ENCODE data around the gene ZFAND2A.
"Not testable (repeated sequence)": the region's sequence is repeated elsewhere in the genome, so short reads cannot be mapped to it uniquely, and the experiment has no call there.

The ZFAND2A gene

DNA sequence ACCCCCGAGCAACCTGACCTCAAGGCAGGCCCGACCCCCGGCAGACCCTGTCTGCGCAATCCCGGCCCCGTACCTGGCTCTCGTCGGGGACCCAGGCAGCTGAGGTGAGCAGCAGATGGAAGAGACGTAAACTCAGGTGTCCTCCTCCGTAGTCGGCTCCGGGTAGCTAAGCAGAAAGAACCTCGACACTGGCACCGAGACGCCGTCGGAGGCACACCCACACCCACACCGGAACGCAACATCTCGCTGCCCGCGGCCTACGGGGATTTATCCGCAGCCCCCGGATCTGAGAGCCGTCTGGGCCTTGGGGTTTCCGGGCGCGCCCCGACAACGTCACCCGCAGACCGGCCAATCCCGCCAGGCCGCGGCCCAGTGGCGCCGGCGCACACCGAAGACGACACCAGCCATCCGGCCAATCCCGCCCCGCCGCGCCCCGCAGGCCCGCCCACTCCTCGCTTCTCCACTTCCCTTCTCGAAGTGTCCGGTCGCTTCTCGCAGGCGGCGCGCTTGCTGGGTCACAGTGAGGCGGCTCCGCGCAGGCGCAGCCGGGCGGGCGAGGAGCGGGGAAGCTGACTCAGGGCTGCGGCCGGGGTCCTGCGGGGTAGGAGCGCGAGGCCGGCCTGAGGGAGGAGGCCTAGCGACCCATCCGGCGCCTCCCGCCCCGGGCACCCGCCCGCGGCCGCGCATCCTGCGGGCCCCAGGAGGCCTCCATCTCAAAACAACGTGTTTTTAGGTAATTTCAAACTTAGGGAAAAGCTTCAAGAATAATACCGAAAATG, at the start of gene ZFAND2A:
Gene ZFAND2A, minus strand, starts transcription at position 306 of the 779 bp plus-strand sequence. CDS start 1,984 bp downstream, outside the sequence.
- DNase-seq: peak; percentile 99

DNA sequence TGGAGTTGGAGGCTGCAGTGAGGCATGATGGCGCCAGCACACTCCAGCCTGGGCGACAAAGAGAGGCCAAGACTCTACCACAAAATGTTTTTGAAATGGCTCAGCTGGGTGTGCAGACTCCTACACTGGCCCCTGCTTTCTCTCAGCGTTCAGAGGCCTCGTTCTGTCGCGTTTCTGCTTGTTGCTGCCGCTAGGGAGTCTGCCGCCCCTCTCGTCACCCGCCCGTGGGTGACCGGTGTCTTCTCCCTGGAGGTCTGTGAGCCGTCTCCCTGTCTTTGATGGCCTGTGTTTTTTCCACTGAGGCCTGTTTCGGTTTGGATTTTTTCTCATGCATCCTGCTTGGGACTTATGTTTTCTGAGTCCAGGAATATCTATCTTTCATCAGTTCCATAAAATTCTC, 49.1 kb upstream of the ZFAND2A start:
- no peak for DNase-seq

DNA sequence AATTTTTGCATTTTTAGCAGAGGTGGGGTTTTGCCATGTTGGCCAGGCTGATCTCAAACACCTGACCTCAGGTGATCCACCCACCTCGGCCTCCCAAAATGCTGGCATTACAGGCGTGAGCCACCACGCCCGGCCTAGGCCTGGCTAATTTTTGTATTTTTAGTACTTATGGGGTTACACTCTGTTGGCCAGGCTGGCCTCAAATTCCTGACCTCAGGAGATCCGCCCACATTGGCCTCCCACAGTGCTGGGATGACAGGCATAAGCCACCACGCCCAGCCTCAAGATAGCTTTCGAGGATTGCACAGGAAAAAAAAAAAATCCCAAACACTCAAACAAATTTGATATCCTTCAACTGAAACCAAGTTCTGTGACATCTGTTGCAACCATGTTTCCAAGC, 45.7 kb upstream of the ZFAND2A start:
- DNase-seq: not testable (repeated sequence)

DNA sequence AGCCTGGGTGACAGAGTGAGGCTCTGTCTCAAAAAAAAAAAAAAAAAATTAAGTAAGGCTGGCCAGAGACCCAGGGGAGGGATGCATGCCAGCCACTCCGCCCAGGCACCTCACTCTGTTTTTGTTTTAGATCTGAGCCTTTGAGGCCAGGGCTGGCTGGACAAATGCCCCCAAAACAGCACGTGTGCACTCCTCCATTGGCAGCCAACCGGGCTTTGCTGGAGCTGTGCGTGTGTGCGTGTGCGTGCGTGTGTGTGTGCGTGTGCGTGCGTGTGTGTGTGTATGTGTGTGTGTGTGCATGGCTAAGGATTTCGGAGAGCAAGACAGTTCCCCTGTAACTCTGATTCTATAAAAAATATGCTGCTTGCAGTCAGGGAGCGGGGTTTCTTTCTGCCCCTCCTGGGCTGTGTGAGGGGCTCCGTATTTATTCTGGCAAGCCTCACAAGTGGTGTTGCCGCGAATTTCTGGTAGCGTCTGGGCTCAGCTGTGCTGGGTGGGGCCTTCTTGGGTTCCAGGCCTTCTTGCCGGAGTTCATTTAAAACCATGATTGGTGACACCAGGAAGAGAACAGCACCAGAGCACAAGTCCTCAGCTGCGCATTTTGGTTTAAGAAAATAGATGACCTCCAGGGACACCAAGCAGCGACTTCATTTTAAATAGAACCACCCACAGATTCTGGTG, 44.6 kb upstream of the ZFAND2A start:
- no peak for DNase-seq

GRCh38 chr7:1202914-1203313, 42.9 kb upstream of the ZFAND2A start:
- DNase-seq: not testable (repeated sequence)

GRCh38 chr7:1201916-1202315, 41.9 kb upstream of the ZFAND2A start:
- no peak for DNase-seq

DNA sequence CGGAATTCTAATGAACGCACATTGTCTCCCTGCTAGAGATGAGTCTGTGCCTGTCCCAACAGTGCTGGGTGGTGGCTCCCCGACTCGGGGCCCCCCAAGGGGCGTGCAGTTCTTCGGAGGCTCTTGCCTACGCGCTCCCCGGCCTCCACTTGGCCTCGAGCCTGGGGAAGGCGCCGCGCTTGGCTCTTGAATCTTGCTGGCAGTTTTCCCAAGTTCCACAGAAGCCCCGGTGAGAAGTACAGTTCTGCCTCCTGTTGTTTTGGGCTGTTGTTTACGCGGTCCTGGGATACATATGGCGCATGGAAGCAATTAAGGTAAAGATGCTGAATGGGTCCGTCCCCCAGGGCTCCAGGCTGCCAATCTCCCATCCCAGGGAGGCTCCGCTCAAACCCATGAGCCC, 40.0 kb upstream of the ZFAND2A start:
- DNase-seq: no peak

- DNase-seq: no peak
Observed at GRCh38 chr7:1197997-1198625, 38.1 kb upstream of the ZFAND2A start.

DNA sequence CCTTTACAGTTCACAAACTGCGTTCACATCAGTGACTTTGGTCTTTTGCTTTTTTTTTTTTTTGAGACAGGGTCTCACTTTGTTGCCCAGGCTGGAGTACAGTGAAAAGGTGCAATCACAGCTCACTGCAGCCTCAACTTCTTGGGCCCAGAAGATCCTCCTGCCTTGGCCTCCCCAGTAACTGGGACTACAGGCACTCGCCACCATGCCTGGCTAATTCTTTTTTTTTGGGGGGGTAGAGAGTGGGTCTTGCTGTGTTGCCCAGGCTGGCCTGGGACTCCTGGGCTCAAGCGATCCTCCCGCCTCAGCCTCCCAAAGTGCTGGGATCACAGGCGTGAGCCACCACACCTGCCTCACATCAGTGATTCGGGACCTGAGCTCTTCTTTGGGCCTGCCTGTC, 37.0 kb upstream of the ZFAND2A start:
- DNase-seq: no peak

DNA sequence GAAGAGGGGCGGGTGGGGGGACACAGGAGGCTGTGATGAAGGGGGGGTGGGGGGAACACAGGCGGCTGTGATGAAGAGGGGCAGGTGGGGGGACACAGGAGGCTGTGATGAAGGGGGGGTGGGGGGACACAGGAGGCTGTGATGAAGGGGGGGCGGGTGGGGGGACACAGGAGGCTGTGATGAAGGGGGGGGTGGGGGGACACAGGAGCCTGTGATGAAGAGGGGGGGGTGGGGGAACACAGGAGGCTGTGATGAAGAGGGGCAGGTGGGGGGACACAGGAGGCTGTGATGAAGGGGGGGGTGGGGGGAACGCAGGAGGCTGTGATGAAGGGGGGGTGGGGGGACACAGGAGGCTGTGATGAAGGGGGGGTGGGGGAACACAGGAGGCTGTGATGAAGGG, 36.4 kb upstream of the ZFAND2A start:
- DNase-seq: not testable (repeated sequence)

DNA sequence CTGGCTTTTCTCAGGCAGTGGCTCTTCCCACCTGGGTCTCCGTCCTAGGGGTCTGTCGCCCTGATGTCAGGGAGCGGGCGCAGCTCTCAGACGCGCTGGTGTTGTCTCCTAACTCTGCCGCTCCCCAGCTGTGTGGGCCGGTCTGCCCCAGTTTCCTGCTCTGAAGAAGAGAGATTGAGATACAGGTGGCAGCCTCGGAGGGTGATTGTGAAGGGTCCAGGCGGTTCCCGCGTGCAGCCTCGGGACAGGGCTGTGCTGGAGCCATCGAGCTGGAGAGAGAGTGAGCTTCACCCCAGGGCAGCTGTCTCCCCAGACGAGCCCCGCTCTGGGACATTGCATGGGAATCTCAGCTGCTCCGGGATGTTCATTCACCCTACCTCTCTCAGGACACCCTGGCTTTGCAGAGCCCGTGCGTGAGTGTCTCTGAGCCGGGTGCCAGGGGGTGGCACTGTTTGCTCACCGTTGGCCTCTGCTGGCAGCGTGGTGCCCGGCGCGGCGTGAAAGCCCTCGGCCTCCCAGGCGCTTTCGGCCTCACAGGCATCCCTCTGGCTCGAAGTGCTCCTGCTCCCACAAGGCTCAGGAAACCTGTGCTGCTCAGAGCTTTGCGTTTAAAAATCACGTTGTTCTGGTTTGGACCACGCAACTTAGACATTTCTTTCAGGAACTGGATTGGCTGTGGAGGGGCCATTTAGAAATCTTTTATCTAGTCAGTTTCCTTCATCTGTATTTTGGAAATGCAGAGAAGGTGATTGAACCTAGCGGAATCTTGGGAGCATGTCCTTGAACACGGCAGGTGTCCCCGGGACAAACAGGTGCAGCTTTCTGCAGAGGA, 33.8 kb upstream of the ZFAND2A start:
- DNase-seq: peak; percentile 51

GRCh38 chr7:1192171-1192676, 32.2 kb upstream of the ZFAND2A start:
- no peak for DNase-seq

- DNase-seq: no peak
Observed at GRCh38 chr7:1189986-1190772, 30.2 kb upstream of the ZFAND2A start.

- DNase-seq: no peak
Observed at GRCh38 chr7:1188720-1189294, 28.8 kb upstream of the ZFAND2A start.

GRCh38 chr7:1187127-1187526, 27.1 kb upstream of the ZFAND2A start:
- no peak for DNase-seq

- no peak for DNase-seq
Observed at GRCh38 chr7:1181640-1182039, 21.6 kb upstream of the ZFAND2A start.

- DNase-seq: no peak
Observed at GRCh38 chr7:1181031-1181430, 21.0 kb upstream of the ZFAND2A start.

- peak; percentile 96 for DNase-seq
Observed at GRCh38 chr7:1176891-1177373, 16.9 kb upstream of the ZFAND2A start.

- peak; percentile 94 for DNase-seq
Observed at GRCh38 chr7:1175967-1176851, 16.2 kb upstream of the ZFAND2A start.

DNA sequence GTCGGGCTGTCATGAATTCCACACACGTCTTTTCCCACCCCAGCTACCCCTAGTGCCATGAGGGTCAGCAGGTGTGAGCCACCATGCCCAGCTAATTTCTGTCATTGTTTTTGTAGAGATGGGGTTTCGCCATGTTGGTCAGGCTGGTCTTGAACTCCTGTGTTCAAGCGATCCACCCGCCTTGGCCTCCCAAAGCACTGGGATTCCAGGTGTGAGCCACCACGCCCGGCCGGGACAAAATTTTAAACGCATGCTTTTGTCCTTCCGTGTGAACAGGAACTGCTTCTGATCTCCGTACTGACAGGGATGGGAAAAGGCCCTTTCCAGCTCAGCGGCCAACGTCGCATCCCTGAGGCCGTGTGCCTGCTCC, 15.6 kb upstream of the ZFAND2A start:
- DNase-seq: no peak
